ENCODE measurements around the gene PRDX5.

Gene PRDX5

DNA sequence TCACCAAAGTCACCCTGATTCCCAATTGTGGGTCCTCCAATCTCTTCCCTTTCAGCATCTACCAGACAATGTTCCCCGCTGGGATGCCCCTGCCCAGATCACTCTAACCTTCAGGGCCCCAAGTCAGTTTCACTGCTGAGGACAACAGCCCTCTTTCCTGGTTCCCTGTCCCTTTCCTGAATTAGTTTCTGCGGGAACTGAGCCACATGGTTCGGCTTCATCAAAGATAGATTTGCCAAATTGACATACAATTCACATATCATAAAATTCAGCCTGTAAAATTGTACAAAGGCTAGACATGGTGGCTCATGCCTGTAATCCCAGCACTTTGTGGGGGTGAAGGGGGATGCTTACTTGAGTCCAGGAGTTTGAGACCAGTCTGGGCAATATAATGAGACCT lies 10.1 kb downstream of the PRDX5 start:
- no peak for DNase-seq

DNA sequence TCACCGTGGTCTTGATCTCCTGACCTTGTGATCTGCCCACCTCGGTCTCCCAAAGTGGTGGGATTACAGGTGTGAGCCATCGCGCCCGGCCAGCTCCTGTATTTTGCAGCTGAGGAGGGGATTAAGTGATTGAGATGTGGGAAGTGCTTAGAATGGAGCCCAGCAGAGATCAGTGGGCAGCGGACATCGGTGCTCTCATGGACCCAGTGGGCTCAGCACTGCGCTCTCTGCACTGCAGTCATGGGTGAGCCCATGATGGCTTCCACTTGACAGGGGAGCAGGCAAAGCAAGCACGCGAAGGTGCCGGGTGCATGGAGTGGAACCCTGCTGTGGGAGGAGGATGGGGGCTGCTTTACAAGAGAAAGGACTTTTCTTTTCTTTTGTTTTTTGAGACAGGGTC lies 13.0 kb downstream of the PRDX5 start:
- no peak for DNase-seq

DNA sequence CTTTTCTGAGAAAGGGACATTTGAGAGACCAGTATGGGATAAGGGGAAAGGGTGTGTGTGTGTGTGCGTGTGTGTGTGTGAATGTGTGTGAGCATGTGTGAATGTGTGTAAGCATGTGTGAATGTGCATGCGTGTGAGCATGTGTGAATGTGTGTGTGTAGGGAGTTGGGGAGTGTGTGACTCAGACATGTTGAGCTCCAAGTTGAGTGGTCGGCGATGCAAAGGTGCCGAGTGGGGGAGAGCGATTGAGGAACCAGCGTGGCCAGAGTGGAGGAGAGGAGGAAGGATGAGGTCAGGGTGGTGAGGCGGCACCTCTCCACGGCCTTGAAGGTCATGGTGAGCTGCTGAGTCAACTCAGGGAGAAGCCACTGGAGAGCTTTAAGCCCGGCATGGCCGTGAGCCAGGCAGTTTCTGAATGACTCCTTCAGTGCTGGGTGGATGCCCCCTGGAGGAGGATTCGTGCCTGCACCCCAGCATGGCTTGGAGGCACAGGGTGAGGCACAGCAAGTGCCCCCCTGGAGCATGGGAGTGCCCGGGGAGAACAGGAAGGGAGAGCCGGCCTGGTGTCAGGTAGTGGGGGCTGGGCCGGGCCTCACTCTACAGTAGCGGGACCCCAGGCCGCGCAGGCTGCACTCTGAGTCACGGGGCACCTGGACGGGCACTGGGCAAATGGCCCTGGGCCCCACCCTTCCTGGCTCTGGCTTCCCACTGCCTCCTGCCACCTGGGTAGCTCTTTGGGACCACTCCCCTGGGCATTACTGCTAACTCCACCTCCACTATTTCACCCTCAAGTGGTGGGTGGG lies 13.8 kb downstream of the PRDX5 start:
- DNase-seq: peak; percentile 47

DNA sequence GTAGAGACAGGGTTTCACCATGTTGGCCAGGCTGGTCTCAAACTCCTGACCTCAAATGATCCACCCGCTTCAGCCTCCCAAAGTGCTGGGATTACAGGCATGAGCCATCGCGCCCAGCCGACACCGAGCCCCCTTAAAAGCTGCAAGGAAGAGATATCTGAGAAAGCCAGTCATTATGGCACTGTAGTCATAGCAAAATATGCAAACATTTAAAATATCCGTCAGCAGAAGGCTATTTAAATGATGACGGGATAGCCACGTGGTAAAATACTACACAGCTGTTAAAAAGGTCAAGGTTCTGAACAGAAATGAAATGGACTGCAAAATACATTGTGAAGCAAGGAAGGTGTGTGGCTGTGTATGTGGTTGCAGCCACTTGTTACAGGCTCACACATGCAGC lies 15.6 kb downstream of the PRDX5 start:
- no peak for DNase-seq

DNA sequence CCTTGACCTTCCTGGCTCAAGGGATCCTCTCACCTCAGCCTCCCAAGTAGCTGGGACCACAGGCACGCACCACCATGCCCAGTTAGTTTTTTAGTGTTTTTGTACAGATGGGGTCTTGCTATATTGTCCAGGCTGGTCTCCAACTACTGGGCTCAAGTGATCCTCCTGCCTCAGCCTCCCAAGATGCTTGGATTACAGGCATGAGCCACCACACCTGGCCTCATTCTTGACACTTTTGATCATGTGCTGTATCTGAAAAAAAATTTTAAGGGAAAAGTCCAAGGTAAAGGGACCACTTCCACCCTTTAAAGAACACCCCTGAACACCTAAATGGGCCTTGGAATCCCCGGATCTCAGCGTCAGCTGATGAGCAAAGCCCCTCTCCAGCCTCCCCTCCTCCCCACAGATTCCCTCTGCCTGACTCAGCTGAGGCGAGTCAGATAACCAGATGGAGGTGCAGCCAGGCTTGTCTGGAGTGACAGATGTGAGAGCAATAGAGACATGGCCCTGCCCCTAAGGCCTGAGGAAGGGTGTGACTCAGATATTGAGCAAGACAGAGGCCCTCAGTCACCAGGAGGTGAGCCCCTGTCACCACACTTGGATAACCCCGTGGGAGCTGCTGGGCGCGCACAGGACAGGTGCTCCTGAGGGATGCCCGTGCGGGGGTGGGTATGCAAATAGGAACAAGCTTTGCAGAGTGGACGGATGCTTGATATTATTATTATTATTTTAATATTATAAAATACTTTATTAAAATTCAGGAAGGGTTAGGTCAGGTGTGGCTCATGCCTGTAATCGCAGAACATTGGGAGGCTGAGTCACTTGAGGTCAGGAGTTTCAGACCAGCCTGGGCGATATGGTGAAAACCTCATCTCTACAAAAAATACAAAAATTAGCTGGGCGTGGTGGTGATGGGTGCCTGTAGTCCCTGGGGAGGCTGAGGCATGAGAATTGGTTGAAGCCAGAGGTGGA lies 17.1 kb downstream of the PRDX5 start:
- no peak for DNase-seq

DNA sequence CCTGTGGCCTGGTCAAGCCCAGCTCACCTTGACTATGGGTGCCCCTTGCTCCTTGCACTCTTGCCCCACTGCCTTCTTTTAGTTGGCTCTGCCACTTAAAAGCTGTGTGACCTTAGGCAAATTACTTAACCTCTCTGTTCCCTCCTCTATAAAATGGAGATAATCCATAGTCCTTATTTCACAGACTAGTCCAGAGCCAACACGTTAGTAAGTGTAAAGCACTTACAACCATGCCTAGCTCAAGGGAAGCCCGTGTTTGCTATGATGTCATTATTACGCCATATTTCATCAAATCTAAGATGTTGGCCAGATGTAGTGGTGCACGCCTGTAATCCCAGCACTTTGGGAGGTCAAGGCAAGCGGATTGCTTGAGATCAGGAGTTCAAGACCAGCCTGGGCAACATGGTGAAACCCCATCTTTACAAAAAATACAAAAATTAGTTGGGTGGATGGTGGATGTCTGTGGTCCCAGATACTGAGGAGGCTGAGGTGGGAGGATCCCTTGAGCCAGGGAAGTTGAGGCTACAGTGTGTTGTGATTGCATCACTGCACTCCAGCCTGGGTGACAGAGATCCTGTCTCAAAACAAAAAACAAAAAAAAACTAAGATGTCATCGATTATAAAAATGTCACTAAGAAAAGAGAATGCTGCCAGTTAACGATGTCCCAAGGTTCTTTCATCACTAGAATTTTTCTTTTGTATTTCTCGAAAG lies 19.8 kb downstream of the PRDX5 start:
- DNase-seq: no peak

DNA sequence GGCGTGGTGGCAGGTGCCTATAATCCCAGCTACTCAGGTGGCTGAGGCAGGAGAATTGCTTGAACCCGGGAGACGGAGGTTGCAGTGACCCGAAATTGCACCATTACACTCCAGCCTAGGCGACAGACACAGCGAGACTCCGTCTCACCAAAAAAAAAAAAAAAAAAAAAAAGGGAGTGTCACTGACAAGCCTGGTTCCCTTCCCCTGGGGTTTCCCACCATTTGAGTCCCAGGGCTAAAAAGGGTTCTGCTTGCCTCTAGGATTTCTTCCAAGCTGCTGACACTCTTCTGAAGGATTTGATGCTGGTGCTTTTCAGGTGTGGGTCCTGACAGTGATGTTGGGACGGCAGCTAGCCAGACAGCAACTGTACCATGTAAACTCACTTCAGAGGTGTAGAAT lies 20.8 kb downstream of the PRDX5 start:
- no peak for DNase-seq

DNA sequence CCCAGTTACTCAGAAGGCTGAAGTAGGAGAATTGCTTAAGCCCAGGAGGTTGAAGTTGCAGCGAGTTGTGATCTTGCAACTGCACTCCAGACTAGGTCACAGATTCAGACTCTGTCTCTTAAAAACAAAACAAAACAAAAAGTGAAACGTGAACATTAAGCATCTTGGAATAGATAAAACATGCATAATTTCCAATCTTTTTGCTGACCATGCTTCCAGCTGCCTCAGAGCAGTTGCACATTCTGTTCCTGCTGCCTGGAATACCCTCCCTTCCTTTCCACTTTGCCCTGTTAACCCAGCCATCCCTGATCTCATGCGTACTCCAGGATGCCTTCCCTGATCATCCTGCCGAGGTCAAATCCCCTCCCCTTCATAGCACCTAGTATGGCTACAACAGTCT lies 21.4 kb downstream of the PRDX5 start:
- no peak for DNase-seq

DNA sequence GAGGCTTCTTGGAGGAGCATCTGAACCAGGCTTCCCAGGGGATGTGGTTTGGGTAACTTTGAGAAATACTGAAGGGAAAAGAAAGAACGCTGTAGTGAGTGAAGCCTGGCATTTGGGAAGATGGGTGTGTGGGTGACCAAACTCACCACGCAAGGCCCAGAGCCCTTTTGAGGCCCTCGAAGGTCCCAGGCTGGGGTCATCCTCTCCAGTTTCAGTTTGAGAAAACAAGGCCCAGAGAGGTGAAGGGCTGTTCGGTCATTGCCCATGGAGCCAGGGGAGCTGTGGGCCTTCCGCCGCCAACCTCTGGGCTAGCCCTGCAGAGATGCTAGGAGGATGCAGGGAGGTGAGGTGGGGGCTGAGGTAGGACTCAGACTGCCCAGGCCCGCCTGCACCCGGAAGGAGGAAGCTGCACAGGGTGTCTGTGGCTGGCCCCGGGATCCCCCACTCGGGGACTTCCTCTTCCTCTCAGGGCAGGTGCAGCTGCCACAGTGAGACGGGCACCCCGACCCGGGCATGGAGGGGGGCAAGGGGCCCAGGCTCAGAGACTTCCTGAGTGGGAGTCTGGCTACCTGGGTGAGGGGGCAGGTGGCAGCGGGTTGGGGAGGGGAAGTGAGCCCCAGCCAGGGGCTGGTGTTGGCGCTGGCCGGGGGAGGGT lies 22.0 kb downstream of the PRDX5 start, which contains the start of gene CCDC88B:
Gene CCDC88B, plus strand, starts transcription at position 451 of the 655 bp plus-strand sequence. Its CDS starts 63 bp downstream, at position 514.
- peak; percentile 83 for DNase-seq

DNA sequence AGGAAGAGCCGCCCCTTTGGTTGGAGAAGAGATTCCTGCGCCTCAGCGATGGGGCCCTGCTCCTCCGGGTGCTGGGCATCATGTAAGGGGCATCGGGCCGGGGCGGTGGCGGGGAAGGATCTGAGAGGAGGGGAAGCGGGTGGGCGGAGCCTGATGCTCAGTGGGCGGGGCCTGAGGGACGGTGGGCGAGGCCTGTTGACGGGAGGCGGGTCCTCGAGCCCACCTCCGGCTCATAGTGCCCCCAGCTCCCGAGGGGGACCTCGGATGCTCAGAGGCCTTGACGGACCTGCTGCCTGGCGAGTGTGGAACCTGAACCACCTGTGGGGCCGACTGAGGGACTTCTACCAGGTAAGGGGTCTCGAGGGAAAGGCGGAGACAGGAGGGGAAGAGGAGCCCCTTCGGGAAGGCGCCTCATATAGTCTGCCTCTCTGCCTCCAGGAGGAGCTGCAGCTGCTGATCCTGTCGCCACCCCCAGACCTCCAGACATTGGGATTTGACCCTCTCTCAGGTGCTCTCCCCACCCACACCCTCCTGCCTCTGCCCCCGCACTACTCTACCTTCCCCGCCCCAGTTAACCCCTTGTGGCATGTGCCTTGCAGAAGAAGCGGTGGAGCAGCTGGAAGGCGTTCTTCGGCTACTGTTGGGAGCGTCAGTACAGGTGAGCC lies 22.9 kb downstream of the PRDX5 start:
- peak; percentile 62 for DNase-seq

DNA sequence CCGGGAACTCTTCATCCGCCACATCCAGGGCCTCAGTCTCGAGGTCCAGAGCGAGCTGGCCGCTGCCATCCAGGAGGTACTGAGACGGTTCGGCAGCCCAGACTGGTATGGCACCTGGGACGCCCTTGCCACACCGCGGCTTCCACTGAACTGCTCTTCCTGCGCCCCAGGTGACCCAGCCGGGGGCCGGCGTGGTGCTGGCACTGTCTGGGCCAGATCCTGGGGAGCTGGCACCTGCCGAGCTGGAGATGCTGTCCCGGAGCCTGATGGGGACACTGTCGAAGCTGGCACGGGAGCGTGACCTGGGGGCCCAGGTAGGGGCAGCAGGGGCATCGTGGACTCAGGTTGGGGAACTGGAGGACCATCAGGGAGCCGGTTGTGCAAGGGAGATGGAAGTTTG lies 23.5 kb downstream of the PRDX5 start:
- DNase-seq: no peak

DNA sequence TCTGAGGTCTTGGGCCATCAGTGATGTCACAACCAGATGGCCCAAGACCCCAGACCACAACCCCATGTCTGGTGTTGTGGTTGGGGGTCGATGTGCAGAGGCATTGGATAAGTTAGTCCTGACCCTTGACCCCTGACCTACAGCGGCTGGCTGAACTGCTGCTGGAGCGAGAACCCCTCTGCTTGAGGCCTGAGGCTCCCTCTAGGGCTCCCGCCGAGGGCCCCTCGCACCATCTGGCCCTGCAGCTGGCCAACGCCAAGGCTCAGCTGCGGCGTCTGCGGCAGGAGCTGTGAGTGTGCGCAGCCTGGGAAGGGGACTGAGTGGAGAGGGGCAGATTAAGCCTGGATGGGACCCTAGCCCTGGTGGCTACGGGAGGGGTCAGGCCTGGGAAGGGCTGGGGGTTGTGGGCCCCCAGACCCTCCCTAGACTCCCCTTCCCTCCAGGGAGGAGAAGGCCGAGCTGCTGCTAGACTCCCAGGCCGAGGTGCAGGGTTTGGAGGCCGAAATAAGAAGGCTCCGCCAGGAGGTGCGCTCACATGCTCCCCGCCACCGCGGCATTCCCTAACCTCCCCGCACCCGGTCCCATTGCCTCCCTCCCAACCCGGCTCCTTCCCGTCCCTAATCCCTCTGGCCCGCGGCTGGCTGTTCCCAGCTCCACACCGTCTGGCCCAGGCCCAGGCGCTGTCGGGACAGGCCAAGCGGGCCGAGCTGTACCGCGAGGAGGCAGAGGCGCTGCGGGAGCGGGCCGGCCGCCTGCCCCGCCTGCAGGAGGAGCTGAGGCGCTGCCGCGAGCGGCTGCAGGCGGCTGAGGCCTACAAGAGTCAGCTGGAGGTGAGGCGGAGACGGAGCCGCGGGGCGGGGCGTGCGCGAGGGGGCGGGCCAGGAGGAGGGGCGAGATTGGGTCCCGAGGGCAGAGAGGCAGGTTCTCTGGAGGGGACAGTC lies 24.2 kb downstream of the PRDX5 start:
- DNase-seq: peak; percentile 78

DNA sequence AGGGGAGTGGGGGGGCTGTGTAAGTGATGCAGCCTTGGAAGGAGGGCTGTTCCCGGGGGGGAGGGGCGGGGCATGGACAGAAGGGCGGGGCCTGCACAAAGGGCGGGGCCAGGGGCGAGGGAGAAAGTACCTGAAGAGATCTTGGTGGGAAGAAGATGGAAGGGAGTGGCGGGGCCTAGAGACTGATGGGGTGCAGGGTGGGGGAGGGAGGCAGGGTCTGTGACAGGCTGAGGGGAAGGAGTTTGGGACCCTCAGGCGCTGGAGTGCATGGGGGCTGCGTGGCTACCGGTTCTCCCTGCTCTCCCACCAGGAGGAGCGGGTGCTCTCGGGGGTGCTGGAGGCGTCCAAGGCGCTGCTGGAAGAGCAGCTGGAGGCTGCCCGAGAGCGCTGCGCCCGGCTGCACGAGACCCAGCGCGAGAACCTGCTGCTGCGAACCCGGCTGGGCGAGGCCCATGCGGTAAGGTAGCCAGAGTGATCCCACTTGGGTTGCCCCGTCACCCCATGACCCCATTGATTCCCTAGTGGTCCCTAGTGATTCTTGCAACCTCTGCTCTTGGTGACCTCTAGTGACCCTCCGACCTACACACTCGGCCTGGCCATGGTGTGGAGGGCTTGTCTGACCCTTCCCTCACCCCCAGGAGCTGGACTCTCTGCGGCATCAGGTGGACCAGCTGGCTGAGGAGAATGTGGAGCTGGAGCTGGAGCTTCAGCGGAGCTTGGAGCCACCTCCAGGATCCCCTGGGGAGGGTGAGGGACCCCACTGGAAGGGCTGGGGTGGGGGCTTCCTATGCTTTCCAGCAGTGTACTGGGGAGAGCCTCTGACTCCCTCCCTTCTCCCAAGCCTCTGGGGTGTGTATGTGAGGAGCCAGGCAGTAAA lies 25.2 kb downstream of the PRDX5 start:
- no peak for DNase-seq

DNA sequence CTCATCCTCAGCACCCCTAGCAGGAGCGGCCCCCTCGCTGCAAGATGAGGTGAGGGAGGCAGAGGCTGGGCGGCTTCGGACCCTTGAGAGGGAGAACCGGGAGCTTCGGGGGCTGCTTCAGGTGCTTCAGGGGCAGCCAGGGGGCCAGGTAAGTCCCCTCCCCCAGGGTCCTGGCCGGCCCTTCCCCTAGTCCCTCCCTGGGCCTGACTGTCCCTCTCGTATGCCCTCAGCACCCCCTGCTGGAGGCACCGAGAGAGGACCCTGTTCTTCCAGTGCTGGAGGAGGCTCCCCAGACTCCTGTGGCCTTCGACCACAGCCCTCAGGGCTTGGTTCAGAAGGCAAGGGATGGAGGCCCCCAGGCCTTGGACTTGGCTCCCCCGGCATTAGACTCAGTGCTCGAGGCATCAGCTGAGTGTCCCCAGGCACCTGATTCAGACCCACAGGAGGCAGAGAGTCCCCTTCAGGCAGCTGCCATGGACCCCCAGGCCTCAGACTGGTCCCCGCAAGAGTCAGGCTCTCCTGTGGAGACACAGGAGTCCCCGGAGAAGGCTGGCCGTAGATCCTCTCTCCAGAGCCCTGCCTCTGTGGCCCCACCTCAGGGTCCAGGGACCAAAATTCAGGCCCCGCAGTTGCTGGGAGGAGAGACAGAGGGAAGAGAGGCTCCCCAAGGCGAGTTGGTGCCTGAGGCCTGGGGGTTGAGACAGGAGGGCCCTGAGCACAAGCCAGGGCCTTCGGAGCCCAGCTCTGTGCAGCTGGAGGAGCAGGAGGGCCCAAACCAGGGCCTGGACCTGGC lies 26.0 kb downstream of the PRDX5 start:
- DNase-seq: no peak

DNA sequence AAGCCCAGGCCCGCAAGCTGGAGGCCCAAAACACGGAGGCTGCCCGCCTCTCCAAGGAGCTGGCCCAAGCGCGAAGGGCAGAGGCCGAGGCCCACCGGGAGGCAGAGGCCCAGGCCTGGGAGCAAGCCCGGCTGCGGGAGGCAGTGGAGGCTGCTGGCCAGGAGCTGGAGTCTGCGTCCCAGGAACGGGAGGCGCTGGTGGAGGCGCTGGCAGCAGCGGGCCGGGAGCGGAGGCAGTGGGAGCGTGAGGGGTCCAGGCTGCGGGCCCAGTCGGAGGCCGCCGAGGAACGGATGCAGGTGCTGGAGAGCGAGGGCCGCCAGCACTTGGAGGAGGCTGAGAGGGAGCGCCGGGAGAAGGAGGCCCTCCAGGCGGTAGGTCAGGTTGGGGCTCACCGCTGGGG lies 26.9 kb downstream of the PRDX5 start:
- no peak for DNase-seq

DNA sequence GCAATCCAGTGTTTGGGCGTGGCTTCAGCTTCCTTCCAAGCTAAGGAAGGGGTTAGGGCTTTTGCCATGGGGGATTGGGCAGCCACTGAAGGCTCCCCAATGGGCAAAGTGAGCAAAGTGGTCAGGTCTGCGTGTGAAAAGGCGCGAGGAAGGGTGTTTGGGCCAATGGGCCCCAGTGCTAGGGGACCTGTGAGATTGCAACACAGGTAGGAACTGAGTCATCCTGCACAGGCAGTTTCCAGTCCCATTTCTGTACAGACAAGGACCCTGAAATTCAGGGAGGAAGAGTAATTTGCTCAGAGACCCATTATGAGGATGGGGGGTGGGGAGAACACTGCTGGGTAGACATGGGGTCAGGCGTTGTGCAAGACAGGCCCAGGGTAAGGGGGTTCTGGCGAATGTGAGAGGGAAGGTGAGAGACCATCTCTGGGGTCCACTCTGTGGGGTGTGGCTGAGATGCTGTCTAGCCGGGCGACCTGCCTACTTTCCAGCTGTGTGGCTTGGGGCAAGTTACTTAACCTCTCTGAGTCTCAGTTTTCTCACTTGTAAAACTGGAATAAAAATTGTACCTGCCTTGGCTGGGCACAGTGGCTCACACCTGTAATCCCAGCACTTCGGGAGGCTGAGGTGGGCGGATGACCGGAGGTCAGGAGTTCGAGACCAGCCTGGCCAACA lies 29.4 kb downstream of the PRDX5 start:
- DNase-seq: no peak

DNA sequence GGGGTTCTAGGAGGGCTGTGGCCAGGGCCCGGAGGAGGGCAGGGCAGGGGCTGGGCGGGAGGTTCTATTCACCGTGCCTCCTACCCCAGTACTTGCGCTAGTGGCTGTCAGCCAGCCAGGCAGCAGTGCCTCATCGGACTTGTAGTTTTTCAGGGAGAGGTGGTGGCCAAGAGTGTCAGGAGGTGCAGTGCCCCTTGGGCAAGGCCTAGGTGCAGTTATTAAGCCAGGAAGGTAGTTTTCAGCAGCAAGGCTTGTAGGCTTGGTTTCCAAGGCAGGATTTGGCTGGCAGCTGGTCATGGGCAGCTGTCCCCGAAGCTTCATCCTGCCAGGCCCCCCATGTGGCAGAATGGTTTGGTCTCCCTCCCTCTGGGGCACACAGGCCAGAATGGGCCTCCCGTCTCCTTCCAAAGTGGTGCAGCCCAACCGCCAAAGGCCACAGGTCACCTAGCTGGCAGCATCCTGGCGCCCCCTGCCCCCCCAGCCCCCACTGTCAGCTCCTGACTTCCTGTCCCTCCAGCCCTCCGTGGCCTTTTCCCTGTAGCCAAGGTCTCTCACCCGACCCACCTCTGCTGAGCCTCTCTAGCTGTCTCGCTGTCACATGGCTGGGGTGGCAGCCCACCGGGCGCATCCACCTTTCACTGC lies 30.6 kb downstream of the PRDX5 start:
- DNase-seq: no peak

DNA sequence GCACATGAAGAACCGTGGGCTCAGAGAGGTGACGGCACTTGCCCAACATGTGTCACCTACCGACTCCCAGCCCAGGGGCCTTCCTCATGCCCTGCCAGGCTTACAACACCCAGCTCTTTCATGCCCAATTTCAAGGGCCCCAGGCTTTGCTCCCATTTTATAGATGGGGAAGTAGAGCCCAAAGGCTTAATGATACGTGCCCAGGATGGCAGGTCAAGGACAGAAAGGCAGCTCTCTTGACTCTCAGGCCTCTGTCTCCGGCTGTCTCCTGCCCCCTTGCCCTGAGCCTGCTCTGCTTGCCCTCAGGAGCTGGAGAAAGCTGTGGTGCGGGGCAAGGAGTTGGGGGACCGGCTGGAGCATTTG lies 31.1 kb downstream of the PRDX5 start:
- DNase-seq: no peak

All from effector CD4-positive, alpha-beta T cell (primary cell).